Measurements from ENCODE around the gene CDC42BPB.

CDC42BPB gene

DNA sequence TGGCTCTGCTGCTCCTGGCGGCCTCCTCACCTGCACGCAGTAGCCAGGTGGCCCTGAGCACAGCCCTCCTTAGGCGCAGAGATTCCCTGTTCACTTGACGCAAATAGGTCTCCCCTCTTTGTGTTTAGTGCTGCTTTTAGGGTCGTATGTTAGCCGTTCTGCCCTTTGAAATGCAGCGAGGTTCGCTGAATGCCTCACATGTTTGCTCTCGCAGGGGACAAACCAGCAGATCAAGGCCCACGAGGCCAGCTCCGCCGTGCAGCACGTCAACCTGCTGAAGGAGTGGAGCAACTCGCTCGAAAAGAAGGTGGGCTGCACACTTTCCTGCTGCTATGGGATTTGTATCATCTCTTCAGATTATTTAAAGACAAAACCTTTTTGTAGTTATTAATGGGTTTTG, 166.2 kb downstream of the CDC42BPB start:
- no peak for DNase-seq

DNA sequence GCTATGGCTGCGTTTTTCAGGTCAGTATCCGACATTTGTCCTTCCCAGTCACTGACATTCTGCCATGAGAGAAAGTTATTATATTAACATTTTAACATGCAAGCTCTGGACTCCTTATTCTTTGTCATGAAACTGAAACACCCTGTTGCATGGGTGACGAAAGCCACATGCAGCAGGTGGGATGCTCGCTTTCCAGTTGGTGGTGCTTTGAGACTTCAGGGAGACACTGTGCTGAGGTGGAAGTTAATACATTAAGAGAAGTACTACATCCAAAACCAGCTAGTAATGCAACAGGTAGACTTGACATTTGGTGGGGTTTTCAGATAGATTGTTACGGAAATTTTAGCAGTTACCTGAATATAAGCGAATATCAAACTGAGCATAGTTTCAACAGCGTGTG, 167.7 kb downstream of the CDC42BPB start:
- no peak for DNase-seq

DNA sequence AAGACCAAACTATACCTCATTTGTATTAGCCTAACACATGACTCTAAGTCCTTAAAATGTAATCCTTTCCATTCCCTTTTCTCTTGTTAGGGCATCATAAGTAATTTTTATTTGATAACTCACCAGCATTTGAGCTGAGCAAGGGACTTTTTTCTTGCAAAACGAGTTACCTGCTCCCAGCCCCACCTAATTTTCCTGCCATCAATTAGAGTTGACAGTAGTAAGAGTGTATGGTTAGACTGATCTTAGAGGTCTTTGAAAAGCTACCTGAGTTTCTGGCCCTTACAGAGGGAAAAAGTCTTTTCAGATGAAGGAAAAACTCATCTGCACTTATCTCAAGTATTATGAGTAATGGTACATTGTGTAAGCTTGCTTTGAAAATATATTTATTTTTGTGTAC, 168.6 kb downstream of the CDC42BPB start:
- DNase-seq = no peak

DNA sequence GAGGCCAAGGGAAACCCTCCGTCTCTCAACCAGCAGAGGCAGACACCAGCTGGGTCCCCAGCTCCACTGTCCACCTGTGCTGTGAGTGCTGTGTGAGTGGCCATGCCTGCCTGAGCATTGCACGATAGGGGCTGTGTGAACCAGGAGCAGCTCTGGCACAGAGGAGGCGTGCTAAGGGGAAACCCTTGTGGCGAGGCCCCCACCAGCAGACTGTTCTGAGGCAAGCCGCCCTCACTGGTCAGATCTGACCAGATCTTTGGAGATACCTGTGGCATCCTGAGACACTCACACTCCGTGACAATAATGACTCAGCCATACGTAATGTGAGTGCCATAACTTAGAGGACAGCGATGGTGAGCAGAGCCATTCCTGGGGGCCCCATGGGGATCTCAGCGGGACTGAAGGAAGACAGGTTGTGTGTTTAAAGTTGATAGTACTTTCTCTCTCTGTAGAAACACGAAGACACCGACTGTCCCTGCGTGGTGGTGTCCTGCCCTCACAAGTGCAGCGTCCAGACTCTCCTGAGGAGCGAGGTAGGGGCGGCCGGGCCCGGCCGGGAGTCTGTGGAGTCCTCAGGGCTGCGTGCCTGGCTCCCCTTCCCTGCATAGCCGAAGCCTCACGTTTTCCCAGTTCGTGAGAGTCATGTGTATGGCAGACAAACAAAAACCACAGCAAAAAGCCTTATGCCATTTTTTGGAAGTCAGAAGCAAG, 171.5 kb downstream of the CDC42BPB start:
- DNase-seq = no peak

DNA sequence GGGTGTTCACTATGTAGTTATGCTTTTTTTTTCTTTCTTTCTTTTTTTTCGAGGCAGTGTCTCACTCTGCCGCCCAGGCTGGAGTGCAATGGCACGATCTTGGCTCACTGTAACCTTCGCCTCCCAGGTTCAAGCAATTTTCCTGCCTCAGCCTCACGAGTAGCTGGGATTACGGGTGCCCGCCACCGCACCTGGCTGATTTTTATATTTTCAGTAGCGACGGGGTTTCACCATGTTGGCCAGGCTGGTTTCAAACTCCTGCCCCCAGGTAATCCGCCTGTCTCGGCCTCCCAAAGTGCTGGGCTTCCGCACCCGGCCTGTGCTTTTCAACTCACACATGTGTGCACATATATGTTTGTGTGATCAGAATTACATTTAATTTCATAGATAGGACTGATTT, 173.8 kb downstream of the CDC42BPB start:
- DNase-seq = no peak

DNA sequence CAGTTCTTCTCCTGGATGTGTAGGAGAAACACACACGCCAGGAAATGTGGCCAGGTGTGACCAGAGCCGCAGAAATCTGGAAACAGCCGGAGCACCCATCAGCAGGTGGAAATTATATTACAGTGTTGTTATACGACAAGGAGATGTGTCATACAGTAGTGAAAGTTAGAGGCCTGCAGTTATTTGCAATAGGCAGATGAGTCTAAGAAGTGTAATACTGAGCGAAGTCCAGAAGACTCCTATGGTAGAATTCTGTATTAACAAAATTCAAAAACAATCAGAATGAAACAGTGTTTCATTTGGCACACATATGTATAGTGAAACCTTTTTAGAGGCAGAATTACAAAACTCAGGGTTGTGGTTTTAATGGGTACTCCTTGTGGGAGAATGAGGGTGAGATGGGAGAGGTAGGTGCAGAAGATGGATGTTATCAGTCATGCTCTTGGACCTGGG, 174.2 kb downstream of the CDC42BPB start:
- peak; percentile 52 to 53 for DNase-seq
